Activated CD8-positive, alpha-beta memory T cell treated with anti-CD3 and anti-CD28 coated beads, Interleukin-2, amount 50 U/mL, for 24 hours (primary cell): ENCODE data around the gene NELL2.
"Not testable (repeated sequence)": the region's sequence is repeated elsewhere in the genome, so short reads cannot be mapped to it uniquely, and the experiment has no call there.

Experiments
- DNase-seq: peaks from one replicate; pipeline ENCODE4 v3.0.0-alpha.2; 2020; ENCODE audit errors: extremely low read depth

NELL2 gene

DNA sequence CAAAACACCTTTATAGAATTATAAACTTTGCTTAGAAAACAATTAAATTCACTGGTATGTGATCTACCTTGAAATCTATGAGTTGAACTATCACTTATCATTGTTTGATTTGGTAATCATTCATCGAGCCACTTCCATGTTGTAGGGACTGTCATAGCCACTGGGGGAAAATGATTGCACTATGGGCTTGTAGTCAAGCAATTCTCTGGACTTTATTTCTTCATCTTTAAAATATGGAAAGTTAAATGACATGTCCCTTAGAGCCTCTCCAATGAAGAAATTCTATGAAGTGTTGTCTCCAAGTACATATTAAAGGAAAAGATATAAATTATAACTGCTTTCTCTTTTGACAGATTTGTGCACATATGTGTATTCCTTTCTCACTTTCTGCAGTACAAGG lies 97.3 kb downstream of the NELL2 start:
- no peak for DNase-seq

DNA sequence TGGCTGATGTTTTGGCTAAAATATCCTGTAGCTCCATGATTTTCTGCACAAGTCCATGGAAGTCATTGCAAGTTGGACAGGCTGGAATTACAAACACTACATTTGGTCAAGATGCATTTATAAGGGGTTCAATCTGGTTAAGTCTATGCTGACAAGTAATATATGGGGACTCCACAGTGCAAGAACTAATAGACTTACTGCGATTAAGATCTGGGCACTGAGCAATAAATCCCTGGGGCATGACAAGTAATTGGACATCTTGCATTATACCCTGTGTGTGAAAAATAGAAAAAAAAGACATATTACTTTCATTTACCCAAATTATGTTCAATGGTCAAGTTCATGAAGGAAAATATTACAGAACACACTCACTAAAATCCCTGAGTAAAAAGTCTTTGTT lies 99.1 kb downstream of the NELL2 start:
- no peak for DNase-seq

- DNase-seq = no peak
These were observed 100.2 kb downstream of the NELL2 start for GRCh38 chr12:44775901-44776300.

- DNase-seq = peak; percentile 27
These were observed 101.2 kb downstream of the NELL2 start for GRCh38 chr12:44774815-44775411.

DNA sequence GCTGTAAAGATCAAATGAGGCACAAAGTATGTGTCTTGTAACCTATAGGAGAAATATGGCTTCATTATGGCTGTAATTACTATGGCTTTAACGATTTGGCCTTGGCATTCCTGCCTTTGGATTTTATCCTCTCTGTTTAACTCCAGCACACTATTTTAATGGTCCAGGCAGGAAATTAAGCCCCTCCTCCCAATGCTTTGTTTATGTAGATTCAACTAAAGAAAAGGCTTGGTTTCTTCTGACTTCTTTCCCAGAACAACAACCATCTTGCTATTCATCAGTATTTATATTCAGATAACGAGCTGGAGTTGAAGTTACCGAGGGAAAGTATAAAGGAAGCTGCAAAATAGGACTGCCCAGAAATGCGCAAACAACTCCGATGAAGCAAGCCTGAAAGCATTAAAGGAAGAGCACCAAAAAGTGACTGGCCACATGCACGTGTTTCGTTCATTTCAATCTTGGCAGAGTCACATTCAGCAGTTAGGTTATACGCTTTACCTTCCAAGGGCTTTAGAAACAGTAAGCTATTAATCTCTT lies 104.6 kb downstream of the NELL2 start:
- no peak for DNase-seq

DNA sequence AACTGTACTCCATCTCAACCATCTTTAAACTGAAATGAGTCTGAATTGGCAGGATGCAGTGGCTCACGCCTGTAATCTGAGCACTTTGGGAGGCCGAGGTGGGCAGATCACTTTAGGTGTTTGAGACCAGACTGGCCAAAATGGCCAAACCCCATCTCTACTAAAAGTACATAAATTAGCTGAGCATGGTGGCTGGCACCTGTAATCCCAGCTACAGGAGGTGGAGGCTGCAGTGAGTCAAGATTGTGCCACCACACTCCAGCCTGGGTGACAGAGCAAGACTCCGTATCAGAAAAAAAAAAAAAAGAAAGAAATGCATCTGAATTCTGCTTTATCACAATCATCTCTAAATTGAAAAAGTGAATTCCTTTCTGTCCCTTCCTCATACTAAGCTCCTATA lies 110.3 kb downstream of the NELL2 start:
- no peak for DNase-seq

DNA sequence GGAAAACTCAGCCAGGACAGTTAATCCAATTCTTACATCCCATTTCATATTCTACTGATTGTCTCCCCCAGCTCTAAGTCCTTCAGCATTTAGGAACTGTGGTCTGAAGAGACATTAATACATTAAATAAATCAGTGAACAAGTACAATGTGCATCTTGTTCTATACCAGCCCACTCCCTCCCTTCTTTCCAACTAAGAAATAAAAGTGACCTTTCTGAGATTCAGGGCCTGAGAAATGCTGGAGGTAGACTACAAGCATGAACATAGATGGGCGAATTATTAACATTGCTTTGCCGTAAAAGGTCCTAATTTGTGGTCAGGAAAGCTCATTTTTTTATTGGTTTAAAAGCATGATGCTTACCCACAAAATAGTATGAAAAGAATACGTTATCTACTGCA lies 113.1 kb downstream of the NELL2 start:
- no peak for DNase-seq

- DNase-seq = no peak
These were observed 116.8 kb downstream of the NELL2 start for GRCh38 chr12:44759289-44759688.

GRCh38 chr12:44750468-44750867 lies 125.6 kb downstream of the NELL2 start:
- no peak for DNase-seq

DNA sequence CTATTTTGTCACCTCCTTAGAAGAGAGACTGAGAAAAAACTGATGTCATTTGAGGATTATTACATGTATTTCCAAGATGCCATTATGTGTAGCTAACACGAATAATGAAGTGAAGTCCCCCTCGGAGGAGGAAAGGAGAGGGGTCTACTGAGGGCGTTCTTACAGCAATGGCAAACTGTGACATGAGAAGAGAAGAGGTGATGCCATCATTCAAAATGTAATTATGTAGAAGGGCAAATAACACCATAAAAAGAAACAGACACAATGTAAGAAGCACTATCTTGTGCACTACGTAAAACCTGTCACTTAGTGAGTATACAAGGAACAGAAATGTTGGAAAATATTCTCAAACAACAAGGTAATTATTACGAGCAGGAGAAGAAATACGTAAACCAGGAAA lies 126.5 kb downstream of the NELL2 start:
- no peak for DNase-seq

- no peak for DNase-seq
These were observed 127.1 kb downstream of the NELL2 start for GRCh38 chr12:44748950-44749468.

- DNase-seq = not testable (repeated sequence)
These were observed 134.7 kb downstream of the NELL2 start for GRCh38 chr12:44741292-44741980.

DNA sequence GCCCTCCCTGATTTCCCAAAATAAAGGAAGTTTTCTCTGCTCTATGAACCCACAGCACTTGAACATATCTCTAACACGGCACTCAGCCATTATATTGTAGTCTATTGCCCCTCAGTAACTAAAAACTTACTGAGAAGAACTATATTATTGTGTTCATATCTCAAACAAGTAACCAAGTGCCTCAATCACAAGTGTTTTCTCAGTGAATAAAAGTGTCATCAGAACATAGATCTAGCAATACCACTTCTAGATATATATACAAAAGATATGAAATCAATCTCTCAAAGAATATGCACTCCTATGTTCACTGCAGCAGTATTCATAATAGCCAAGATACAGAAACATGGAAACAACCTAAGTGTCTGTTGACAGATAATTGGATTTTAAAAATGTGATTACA lies 138.1 kb downstream of the NELL2 start:
- DNase-seq = no peak

DNA sequence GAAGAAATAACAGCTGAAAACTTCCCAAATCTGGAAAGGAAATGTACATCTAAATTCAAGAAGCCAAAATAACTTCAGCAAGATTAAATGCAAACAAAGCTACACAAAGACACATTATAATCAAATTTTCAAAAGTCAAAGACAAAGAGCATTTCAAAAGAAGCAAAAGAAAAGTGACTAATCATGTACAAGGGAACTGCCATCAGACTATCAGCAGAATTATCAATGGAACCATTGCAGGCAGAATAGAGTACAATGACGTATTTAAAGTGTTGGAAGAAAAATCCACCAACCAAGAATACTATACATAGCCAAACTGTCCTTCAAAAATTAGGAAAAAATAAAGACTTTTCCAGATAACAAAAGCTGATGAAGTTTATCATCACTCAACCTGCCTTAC lies 147.5 kb downstream of the NELL2 start:
- DNase-seq = no peak

DNA sequence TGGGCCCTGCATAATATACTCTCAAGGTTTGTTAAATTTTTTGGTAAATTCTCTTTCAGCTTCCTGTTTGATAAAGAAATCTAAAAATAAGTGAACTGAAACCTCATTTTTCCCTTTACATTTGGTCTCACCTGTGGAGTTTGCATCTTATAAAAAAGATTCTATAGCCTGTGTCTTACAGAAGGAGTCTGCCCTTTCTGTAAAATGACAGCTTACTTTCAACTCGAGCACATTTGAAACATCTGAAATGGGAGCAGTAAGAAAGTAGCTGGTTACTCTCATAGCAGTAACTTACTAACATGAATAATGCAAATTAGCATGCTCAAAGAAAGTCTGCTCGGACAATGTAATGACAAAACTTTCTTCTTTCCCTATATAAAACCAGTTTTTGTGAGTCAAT lies 155.8 kb downstream of the NELL2 start:
- no peak for DNase-seq

- no peak for DNase-seq
These were observed 158.5 kb downstream of the NELL2 start for GRCh38 chr12:44717612-44718011.

DNA sequence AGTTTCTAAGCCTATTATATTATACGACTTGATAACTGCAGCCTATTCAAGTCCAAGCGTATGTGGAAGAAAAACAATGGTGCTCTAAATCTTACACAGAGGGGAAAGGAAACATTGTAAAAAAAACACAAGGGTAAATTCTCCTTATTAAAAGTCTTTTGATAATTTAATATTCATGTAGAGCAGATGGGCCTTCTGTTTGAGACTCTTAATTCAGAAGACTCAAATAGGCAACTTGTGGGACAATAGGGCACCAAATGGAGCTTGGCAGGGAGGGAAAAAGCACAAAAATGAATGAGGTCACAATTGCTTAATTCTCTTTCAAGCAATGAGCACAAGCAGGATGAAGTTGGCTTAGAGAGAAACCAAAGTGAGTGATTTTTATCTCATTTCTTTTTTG lies 159.4 kb downstream of the NELL2 start:
- DNase-seq = no peak

DNA sequence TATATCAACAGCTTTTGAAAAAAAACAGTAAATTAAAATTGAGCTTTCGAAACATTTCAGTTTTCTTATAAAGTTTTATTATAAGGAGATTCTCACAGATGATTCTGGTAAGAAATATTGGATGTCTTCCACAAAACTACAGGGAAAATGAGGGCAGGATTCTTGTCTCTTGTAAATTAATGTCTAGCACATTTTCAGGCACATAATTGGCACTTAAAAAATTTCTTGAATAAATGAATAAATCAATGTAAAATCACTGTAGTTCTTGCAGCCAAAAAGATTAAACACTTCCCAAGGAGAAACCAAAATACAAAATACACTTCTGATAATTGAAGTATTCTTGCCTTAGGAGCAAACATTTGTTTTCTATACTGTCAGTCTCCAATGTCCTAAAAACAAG lies 164.4 kb downstream of the NELL2 start:
- no peak for DNase-seq

DNA sequence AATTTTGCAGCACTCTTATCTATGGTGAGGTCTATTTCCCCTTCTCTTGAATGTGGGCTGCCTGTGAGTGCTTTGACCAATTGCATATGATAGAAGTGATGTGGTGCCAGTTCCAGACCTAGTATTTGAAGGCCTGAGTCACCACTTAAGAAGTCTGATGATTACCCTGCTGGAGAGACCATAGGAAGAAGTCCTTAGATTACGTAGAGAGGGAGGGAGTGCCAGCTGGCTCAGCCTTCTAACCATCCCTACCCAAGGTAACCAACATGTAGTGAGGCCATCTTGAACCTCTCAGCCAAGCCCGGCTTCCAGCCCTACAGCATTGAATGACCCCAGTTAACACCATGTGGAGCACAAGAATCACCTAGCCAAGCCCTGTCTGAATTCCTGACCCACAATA lies 166.9 kb downstream of the NELL2 start:
- no peak for DNase-seq

- DNase-seq = no peak
These were observed 167.9 kb downstream of the NELL2 start for GRCh38 chr12:44708218-44708617.

GRCh38 chr12:44703182-44703910 lies 172.8 kb downstream of the NELL2 start:
- no peak for DNase-seq

DNA sequence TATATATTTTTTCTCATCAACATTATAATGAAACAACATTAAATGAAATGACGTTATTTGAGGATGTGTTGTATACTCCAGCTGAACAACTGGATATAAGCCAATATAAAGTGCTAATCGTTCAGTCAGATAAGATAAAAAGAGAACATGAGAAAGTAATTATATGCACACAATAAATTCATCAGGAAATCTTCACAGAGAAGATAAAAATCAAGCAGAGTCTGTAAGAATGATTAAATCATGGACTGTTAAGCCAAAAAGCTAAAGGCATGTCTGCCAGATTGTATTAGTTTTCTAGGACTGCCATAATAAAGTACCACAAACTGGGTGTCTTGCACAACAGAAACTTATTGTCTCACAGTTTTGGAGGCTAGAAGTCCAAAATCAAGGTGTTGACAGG lies 178.6 kb downstream of the NELL2 start:
- DNase-seq = no peak

- no peak for DNase-seq
These were observed 179.6 kb downstream of the NELL2 start for GRCh38 chr12:44696542-44696941.
